Activated CD8-positive, alpha-beta memory T cell treated with anti-CD3 and anti-CD28 coated beads, Interleukin-2, amount 10 ng/mL, durations not matched to agents 7 days and 5 days (primary cell): ENCODE measurements around the gene DCD. TPM values are rescaled to one million over a fixed set of nuclear protein-coding genes. Genes with fewer than 3 reads are reported as not detected.

Experiments used
- ATAC-seq: fragments of 150-1000 bp; cut with Tn5 transposase; one replicate; pipeline ENCODE4 v1.10.0; 2021; ENCODE audit warnings: moderate library complexity
- CTCF ChIA-PET: fragments of 350-600 bp; sonication (Branson Sonifier 250); formaldehyde crosslinking; loops from one replicate; lab custom pipeline; 2021; ENCODE audit warnings: antibody characterized with exemption; lab: Charles Lee
- DNase-seq: peaks from one replicate; pipeline ENCODE4 v3.0.0-alpha.2; 2020
- H3K27ac Mint-ChIP-seq: one replicate; pipeline ENCODE4 v1.8.0; 2021; ENCODE audit warnings: mild to moderate bottlenecking, mixed read lengths
- H3K27me3 Mint-ChIP-seq: one replicate; pipeline ENCODE4 v1.8.0; 2021; ENCODE audit warnings: mixed read lengths
- H3K36me3 Mint-ChIP-seq: one replicate; pipeline ENCODE4 v1.8.0; 2021; ENCODE audit warnings: mild to moderate bottlenecking, mixed read lengths
- H3K4me1 Mint-ChIP-seq: one replicate; pipeline ENCODE4 v1.8.0; 2021; ENCODE audit warnings: mixed read lengths
- H3K4me3 Mint-ChIP-seq: one replicate; pipeline ENCODE4 v1.8.0; 2021; ENCODE audit warnings: mild to moderate bottlenecking, moderate library complexity, mixed read lengths
- H3K9me3 Mint-ChIP-seq: one replicate; pipeline ENCODE4 v1.8.0; 2022; ENCODE audit warnings: low read depth, mixed read lengths
- total RNA-seq, 2 experiments: library from RNA; stranded (reverse); gene quantifications; one replicate each; pipeline ENCODE4 v1.2.3, GENCODE V29; 2021

The DCD gene
- total RNA-seq, 2 experiments from 2014 or later: not detected

DNA sequence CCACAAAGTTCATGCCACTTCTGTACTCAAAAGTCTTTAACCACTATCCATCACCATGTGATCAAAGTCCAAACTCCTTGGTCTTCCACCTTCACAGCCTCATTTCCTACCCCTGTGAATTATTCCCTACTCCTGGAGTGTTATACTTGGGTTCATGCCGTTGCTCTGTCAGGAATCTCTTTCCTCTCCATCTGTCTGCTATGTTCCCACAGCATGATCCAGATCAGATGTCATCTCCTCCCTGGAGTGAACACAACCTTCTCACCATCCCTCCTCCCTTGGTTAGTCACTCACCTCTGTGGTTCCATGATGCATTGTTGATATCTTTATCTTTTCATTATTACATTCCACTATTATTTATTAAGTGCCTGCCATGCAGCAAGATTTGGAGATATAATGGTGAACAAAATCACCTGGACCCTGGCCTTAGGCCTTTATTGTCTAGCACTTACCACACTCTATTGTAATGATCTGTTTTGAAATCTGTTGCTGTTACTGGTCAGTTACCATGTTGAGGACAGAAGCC is 35.9 kb downstream of the DCD start:
- DNase-seq: no peak
- no peaks in the 10 kb centered on the region for H3K36me3 Mint-ChIP-seq
- CTCF ChIA-PET: no interaction called here
- no peaks in the 10 kb centered on the region for H3K9me3 Mint-ChIP-seq
- H3K27me3 Mint-ChIP-seq: peaks cover 36% of the 10 kb centered on the region
- H3K27ac Mint-ChIP-seq: no peak overlapping the region
- no peak overlapping the region for H3K4me3 Mint-ChIP-seq
- no peaks in the 10 kb centered on the region for H3K4me1 Mint-ChIP-seq
- no peak for ATAC-seq

DNA sequence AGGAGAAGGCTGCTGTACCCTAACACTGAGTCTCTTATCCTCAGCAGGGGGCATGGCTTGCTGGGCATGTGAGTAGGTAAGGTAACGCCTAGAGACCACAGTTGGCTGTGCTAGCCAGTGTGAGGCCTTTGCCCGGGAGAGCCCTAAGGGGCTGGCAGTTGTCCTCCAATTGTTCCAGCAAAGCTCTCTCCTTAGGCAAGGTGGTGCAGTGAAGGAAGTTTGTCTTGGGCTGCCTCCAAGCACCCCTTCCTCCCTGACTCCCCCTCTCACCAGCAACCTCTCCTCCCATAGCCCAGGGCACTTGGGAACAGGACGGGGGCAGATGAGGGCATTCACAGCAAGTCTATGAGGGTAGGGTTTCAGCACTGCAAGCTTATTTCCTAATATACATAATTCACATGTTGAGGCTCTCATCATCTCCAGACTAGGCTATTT is 36.4 kb downstream of the DCD start:
- ATAC-seq (no peak), DNase-seq (no peak)
- no peaks in the 10 kb centered on the region for H3K36me3 Mint-ChIP-seq
- H3K9me3 Mint-ChIP-seq: no peaks in the 10 kb centered on the region
- no peaks in the 10 kb centered on the region for H3K4me1 Mint-ChIP-seq
- H3K4me3 Mint-ChIP-seq: no peak overlapping the region
- peaks cover 32% of the 10 kb centered on the region for H3K27me3 Mint-ChIP-seq
- CTCF ChIA-PET: no interaction called here
- H3K27ac Mint-ChIP-seq: no peak overlapping the region

DNA sequence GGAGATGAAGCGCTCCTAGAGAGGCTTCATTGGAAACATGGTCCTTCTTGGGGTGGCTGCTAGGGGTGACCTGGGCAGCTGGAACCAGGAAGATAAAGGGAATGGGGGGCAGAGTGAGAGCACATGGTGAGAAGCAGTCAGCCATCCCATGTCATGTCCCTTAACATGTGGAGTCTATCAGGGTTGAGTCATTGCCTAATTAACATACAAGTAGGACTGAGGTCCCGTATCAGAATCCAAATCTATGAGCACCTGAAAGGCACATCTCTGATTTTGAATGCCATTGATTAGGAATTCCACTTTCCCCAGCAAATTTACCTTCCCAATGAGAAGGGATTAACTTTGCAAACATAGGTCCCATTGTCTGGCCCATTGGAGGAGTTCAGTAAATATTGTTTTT is 39.4 kb downstream of the DCD start:
- no peak overlapping the region for H3K27ac Mint-ChIP-seq
- CTCF ChIA-PET: interaction anchor here (1.4 to 2.1 kb wide), 2 partner anchors 12 to 14 kb away, joined by 5 to 8 read pairs; no protein-coding TSS in a partner anchor
- H3K4me1 Mint-ChIP-seq: no peaks in the 10 kb centered on the region
- ATAC-seq: no peak
- H3K4me3 Mint-ChIP-seq: no peak overlapping the region
- no peak for DNase-seq
- peaks cover 13% of the 10 kb centered on the region for H3K27me3 Mint-ChIP-seq
- no peaks in the 10 kb centered on the region for H3K36me3 Mint-ChIP-seq
- no peaks in the 10 kb centered on the region for H3K9me3 Mint-ChIP-seq

DNA sequence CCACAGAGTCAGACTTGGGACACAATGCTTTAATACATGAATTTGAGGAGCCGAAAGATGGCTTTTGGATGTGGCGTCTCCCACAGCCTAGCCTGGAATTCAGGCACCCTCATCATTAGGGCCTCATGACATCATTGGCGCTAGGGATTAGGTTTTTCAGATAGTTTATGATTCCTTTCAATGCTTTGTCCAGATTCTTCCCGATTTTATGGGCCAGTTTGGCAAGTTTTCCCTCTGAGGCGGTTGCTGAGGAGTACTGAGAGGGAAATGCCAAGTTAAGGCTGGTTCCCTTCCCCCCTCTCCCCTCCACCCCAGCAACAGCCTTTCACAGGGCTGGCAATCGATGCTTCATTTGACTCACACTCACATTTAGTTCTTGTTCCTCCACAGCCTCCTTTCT is 40.0 kb downstream of the DCD start:
- ATAC-seq (no peak), DNase-seq (no peak)
- Mint-ChIP-seq H3K36me3 (no peaks in the 10 kb centered on the region), H3K9me3 (no peaks in the 10 kb centered on the region), H3K4me1 (peaks cover 2% of the 10 kb centered on the region), H3K27me3 (peaks cover 13% of the 10 kb centered on the region), H3K27ac (no peak overlapping the region), H3K4me3 (no peak overlapping the region)
- CTCF ChIA-PET: interaction anchor here (1.4 kb wide), 1 partner anchor 14 kb away, joined by 5 read pairs; no protein-coding TSS in a partner anchor

DNA sequence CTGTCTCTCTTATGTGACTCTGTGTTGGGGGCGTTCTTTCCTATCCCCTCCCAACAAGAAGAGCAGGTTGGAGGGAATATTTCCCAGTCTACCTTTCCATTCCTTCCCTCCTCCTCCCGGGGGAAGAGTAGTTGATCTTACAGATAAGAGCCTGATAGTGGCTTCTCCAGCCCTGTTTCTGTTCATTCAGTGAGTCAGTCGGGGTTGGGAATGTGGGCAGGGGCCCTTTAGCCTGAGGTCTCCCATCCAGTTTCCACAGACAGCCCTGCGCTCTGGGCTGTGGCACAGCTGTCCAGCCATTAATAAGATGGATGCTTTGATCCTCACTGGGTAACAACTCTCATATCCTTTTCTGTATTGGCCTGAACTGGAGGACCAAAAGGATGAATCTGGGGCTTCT is 41.6 kb downstream of the DCD start:
- Mint-ChIP-seq H3K27me3 (peaks cover 13% of the 10 kb centered on the region), H3K27ac (no peak overlapping the region), H3K4me3 (no peak overlapping the region), H3K36me3 (no peaks in the 10 kb centered on the region), H3K4me1 (peaks cover 4% of the 10 kb centered on the region), H3K9me3 (no peaks in the 10 kb centered on the region)
- no peak for DNase-seq
- CTCF ChIA-PET: interaction anchor here (1.1 to 2.2 kb wide), 3 partner anchors 10 to 17 kb away, joined by 3 to 11 read pairs (median 4); no protein-coding TSS in a partner anchor
- no peak for ATAC-seq

DNA sequence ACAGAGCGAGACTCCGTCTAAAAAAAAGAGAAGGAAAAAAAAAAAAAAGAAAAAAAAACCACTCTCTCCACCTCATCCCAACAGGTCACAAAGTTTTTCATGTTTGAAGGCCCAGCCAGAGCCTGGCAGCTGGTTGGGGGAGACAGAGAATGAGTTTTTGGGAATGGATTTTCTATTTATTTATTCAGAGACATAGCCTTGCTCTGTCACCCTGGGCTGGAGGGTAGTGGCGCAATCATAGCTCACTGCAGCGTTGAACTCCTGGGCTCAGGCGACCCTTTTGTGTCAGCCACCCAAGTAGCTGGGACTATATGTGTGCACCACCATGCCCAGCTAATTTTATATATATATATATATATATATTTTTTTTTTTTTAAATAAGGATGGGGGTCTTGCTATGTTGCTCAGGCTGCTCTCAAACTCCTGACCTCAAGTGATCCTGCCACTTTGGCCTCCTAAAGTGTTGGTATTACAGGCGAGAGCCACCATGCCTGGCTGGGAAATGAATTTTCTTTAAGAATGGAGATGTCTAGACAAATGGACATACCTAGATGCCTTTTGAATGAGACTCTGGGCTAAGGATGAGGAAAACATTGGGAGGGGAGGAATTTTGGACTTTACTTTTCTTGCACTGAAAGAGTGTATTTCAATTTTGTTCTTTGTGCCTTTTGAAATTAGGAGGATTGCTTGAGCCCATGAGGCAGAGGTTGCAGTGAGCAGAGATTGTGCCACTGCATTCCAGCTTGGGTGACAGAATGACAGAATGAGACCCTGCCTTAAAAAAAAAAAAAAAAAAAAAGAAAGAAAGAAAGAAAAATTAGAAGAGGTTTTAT is 42.8 kb downstream of the DCD start:
- H3K4me3 Mint-ChIP-seq: no peak overlapping the region
- CTCF ChIA-PET: interaction anchor here (0.6 to 2.2 kb wide), 4 partner anchors 9 to 467 kb away, joined by 3 to 11 read pairs (median 4); no protein-coding TSS in a partner anchor

DNA sequence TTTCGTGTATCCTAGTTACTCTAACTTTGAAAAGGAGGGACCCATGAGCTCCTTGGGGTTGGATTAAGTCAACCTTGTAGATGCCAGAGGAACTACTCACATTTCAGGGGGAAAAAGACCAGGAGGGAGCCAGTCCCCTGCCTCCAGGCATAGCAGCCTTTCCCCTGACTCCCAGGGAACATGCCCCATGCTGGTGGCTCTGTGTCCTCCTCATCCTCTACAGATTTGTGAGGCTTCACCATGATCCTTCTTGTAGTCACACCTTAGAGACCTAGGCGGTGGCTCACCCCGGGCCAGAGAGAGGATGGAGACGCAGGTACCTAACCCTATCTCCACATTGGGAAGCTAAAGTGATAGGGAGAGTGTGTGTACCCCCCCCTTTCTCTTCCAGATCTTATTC is 43.7 kb downstream of the DCD start:
- CTCF ChIA-PET: interaction anchor here (1.0 to 1.6 kb wide), 2 partner anchors 9 to 468 kb away, joined by 3 to 4 read pairs; no protein-coding TSS in a partner anchor
- Mint-ChIP-seq H3K27ac (no peak overlapping the region), H3K9me3 (no peaks in the 10 kb centered on the region), H3K4me3 (no peak overlapping the region), H3K4me1 (peaks cover 4% of the 10 kb centered on the region), H3K27me3 (peaks cover 21% of the 10 kb centered on the region), H3K36me3 (no peaks in the 10 kb centered on the region)
- no peak for ATAC-seq
- DNase-seq: no peak

More for the DNA sequence above, 42.8 kb downstream of the DCD start:
- ATAC-seq (no peak), DNase-seq (no peak)
- Mint-ChIP-seq H3K36me3 (no peaks in the 10 kb centered on the region), H3K4me1 (peaks cover 4% of the 10 kb centered on the region), H3K27me3 (peaks cover 13% of the 10 kb centered on the region), H3K27ac (no peak overlapping the region), H3K9me3 (no peaks in the 10 kb centered on the region)

DNA sequence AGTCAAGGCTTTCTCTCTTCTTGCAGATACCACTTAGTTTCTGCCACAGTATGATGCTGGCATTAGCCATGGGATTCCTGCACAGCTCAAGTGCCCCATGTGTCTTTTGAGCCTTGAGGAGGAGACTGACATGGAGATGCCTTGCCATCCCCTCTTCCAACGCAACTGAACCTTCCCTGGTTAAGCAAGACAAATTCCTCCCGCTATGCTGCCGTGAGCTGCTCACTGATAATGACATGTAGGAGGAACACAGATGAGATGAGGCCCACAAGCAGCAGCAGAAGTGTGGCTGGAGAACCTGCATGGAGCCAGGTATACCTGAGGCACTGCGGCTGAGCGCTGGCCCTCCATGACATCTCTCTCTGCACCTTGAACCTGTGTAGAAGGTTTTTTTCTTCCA is 44.3 kb downstream of the DCD start:
- no peak overlapping the region for H3K4me3 Mint-ChIP-seq
- H3K36me3 Mint-ChIP-seq: no peaks in the 10 kb centered on the region
- H3K4me1 Mint-ChIP-seq: peaks cover 4% of the 10 kb centered on the region
- DNase-seq (no peak), ATAC-seq (no peak)
- no peaks in the 10 kb centered on the region for H3K9me3 Mint-ChIP-seq
- no peak overlapping the region for H3K27ac Mint-ChIP-seq
- CTCF ChIA-PET: interaction anchor here (1.0 to 1.6 kb wide), 2 partner anchors 8 to 468 kb away, joined by 3 to 4 read pairs; no protein-coding TSS in a partner anchor
- peaks cover 23% of the 10 kb centered on the region for H3K27me3 Mint-ChIP-seq

DNA sequence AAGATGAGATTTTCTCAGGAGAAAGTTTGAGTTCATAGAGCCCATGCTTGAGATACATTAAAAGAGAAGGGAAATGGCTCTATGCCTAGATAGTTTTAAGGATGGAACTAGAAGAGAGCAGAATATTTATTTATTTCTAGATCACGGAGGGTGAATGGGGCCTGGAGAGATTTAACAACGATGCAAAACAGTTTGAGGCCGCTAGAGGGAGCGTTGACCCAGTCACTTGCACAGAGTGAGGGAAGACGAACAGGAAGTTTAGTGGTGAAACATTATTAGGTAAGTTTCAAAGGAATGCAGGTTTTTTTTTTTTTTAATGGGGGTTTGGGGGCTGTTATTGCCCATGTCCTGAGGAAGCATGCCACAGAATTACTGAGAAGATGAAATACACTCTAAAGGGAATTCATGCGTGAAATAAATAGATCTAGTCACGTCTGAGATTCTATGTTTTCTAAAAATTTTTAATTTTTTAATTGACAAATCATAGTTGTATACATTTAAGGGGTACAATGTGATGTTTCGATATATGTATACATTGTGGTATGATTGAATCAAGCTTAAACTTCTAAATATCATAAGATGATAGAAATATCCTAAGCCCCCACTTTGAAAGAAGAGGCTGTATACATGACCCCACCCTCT is 44.9 kb downstream of the DCD start:
- ATAC-seq: peak; percentile 90
- peaks cover 4% of the 10 kb centered on the region for H3K4me1 Mint-ChIP-seq
- CTCF ChIA-PET: no interaction called here

DNA sequence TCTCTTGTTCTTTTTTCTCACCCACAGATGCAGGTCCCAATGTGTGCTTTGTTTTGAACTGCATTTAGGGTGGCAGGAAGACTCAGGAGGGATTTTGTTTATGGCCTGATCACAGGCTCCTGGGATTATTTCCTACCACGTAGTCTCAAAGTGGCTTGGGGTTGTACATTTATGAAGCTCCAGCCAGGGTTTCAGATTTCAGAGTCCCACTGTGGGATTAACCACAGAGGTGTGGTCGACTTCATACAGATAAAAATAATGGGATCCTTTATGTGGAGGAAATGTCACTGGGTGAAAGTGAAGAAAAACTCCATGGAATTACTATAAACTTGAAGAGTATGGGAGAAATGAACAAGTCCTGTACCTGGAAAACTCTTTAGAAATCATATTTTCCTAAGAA is 45.5 kb downstream of the DCD start:
- CTCF ChIA-PET: interaction anchor here (3.6 kb wide), 1 partner anchor 23 kb away, joined by 14 read pairs; no protein-coding TSS in a partner anchor

More for the DNA sequence above, 44.9 kb downstream of the DCD start:
- Mint-ChIP-seq H3K9me3 (no peaks in the 10 kb centered on the region), H3K27me3 (peaks cover 20% of the 10 kb centered on the region), H3K4me3 (no peak overlapping the region), H3K27ac (no peak overlapping the region), H3K36me3 (no peaks in the 10 kb centered on the region)
- peak; percentile 81 for DNase-seq

DNA sequence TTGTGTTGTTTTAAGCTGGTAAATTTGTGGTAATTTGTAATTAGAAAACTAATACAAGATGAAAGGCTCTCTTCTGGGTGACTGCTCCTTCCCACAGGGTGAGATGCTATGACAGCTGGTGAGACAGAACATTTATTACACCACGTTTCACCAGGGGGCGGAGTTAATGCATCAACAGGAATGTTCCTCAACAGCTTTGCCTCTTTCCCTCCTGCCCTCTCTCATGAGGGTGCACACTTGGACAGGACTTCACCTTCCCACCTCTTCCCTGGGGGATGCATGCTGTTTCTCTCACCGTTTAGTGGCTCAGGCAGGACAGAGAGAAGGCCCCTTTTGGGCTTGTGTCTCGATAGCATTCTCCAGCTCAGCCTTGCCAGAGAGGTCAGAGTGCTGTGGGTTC is 46.3 kb downstream of the DCD start:
- H3K27me3 Mint-ChIP-seq: peaks cover 13% of the 10 kb centered on the region
- no peak overlapping the region for H3K27ac Mint-ChIP-seq
- CTCF ChIA-PET: interaction anchor here (3.6 kb wide), 1 partner anchor 22 kb away, joined by 14 read pairs; no protein-coding TSS in a partner anchor
- H3K4me3 Mint-ChIP-seq: no peak overlapping the region
- no peaks in the 10 kb centered on the region for H3K9me3 Mint-ChIP-seq
- no peak for ATAC-seq
- no peaks in the 10 kb centered on the region for H3K36me3 Mint-ChIP-seq
- peaks cover 4% of the 10 kb centered on the region for H3K4me1 Mint-ChIP-seq
- DNase-seq: no peak

More for the DNA sequence above, 45.5 kb downstream of the DCD start:
- Mint-ChIP-seq H3K27ac (no peak overlapping the region), H3K4me1 (peaks cover 4% of the 10 kb centered on the region), H3K36me3 (no peaks in the 10 kb centered on the region), H3K4me3 (no peak overlapping the region), H3K9me3 (no peaks in the 10 kb centered on the region), H3K27me3 (peaks cover 18% of the 10 kb centered on the region)
- DNase-seq (no peak), ATAC-seq (no peak)

DNA sequence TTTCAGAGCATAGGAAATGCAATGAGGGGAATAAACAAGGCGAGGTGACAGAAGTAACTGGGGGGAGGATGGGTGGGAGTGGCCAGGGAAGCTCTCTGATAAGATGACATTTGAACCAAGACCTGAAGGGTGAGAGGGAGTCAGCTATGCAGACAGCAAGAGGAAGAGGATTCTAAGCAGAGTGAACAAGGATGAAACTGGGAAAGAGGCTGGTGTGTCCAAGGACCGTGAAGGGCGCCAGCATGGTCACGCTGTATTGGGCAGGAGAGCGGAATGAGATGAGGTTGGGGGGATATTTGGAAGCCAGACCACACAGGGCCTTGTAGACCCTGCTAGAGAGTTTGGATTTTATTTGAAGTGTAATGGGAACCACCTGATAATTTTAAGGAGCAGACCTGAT is 49.2 kb downstream of the DCD start:
- CTCF ChIA-PET: interaction anchor here (3.6 to 3.9 kb wide), 2 partner anchors 19 to 20 kb away, joined by 14 to 29 read pairs; no protein-coding TSS in a partner anchor
- Mint-ChIP-seq H3K36me3 (no peaks in the 10 kb centered on the region), H3K4me3 (no peak overlapping the region), H3K9me3 (no peaks in the 10 kb centered on the region), H3K27ac (no peak overlapping the region), H3K27me3 (peaks cover 20% of the 10 kb centered on the region), H3K4me1 (peaks cover 4% of the 10 kb centered on the region)
- DNase-seq: no peak
- ATAC-seq: no peak

DNA sequence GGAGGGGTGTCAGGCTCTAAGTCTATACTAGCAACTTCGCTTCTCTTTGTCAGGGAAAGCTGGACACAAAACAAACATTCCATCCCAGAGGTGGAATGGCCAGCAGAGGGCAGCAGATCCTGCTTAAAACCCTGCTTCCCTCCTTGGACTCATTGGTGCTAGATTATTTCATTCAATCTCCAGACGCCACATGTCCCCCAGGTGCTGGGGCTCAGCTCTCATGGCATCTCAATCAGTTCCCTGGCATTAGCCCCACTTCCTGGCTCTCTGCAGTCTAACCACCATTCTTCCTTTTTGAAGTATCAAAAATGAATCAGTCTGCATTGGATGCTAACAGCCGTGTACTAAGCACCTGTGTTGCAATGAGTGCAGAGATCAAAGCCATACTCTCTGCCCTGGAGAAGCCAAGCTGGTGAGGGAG is 51.6 kb downstream of the DCD start:
- DNase-seq: peak; percentile 63
- Mint-ChIP-seq H3K9me3 (no peaks in the 10 kb centered on the region), H3K27ac (no peak overlapping the region), H3K27me3 (peaks cover 25% of the 10 kb centered on the region), H3K4me1 (no peaks in the 10 kb centered on the region), H3K4me3 (no peak overlapping the region), H3K36me3 (no peaks in the 10 kb centered on the region)
- CTCF ChIA-PET: interaction anchor here (1.1 to 3.9 kb wide), 6 partner anchors 8 to 475 kb away, joined by 3 to 29 read pairs (median 9); no protein-coding TSS in a partner anchor
- ATAC-seq: peak; percentile 64
